Measurements from ENCODE around the gene SPTAN1.

- TF ChIP-seq EZH2 (IDR thresholded peaks at IDR 0.05; ENCODE audit: borderline replicate concordance, low read depth, low read length, severe bottlenecking), result no peak
- no peak for TF ChIP-seq CTCF (IDR thresholded peaks at IDR 0.05; ENCODE audit: extremely low read depth in 1 of 2, insufficient read depth in 1 of 2, low read depth in 1 of 2, low read length in 2 of 2)
These were observed 47.7 kb downstream of the SPTAN1 start for GRCh38 chr9:128600099-128600498.

All from endothelial cell of umbilical vein (primary cell).